ENCODE data around the gene TBCE.

GRCh38 chr1:235473806-235474205, 106.6 kb downstream of the TBCE start:
- TF ChIP-seq POLR2A (IDR thresholded peaks at IDR 0.05) = no peak
- TF ChIP-seq CTCF (IDR thresholded peaks at IDR 0.05) = no peak
- TF ChIP-seq POLR2AphosphoS5 (IDR thresholded peaks at IDR 0.05) = no peak

Measured in upper lobe of left lung (tissue), 4 donors.